ENCODE measurements around the gene SLC7A14.

Gene SLC7A14

GRCh38 chr3:170599091-170599490, 13.2 kb upstream of the SLC7A14 start:
- no peaks in the 10 kb centered on the region for H4K20me1 ChIP-seq (ENCODE audit: insufficient read depth, low read length, poor library complexity, severe bottlenecking)
- H3K36me3 ChIP-seq (ENCODE audit: insufficient read depth, low read length), result no peaks in the 10 kb centered on the region
- no peaks in the 10 kb centered on the region for H3K4me1 ChIP-seq (ENCODE audit: insufficient read depth, low read length, poor library complexity, severe bottlenecking)
- H3K9me2 ChIP-seq (replicated peaks; ENCODE audit: low read depth, low read length), result no peaks in the 10 kb centered on the region
- H3K9ac ChIP-seq (ENCODE audit: low read depth, low read length, poor library complexity, severe bottlenecking), result no peak overlapping the region
- no peak for TF ChIP-seq EZH2phosphoT487 (IDR thresholded peaks at IDR 0.05; ENCODE audit: borderline replicate concordance)
- no peak for TF ChIP-seq CTCF (conservative IDR thresholded peaks at IDR 0.05; ENCODE audit: low read length)
- no peaks in the 10 kb centered on the region for H3F3A ChIP-seq (ENCODE audit: low read depth)
- no peaks in the 10 kb centered on the region for H3K9me3 ChIP-seq (ENCODE audit: insufficient read depth, low read depth, low read length)
- no peaks in the 10 kb centered on the region for H3K79me2 ChIP-seq (ENCODE audit: insufficient read depth, low read length)
- H3K4me3 ChIP-seq (ENCODE audit: low read length, poor library complexity, severe bottlenecking), result no peak overlapping the region
- no peaks in the 10 kb centered on the region for H3K27me3 ChIP-seq (ENCODE audit: insufficient read depth, low read length, poor library complexity, severe bottlenecking)
- H3K4me2 ChIP-seq (ENCODE audit: low read depth, low read length, poor library complexity, severe bottlenecking), result no peak overlapping the region
- no peak overlapping the region for H2AFZ ChIP-seq (ENCODE audit: low read length)

DNA sequence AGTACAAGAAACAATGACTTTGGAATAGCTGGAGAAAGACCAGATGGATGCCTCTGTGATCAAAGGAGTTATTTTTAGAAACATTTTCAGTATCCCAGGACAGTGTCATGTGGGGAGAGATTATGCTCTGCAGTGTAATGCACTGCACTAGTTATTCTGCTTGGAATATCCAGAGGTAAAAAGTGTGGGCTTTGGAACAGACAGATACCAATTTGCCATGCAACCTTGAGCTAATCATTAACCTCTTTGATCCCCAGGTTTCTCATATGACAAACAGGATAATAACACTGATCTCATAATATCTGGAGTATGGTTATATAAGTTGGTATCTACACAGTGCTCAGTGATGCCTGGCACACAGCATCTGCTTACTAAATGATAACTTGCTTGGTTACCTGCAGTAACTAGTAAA, 12.2 kb upstream of the SLC7A14 start:
- Histone ChIP-seq H4K20me1 (ENCODE audit: insufficient read depth, low read length, poor library complexity, severe bottlenecking) (no peaks in the 10 kb centered on the region), H3F3A (ENCODE audit: low read depth) (no peaks in the 10 kb centered on the region), H3K36me3 (ENCODE audit: insufficient read depth, low read length) (no peaks in the 10 kb centered on the region), H3K79me2 (ENCODE audit: insufficient read depth, low read length) (no peaks in the 10 kb centered on the region), H3K4me1 (ENCODE audit: insufficient read depth, low read length, poor library complexity, severe bottlenecking) (no peaks in the 10 kb centered on the region), H3K9me2 (replicated peaks; ENCODE audit: low read depth, low read length) (no peaks in the 10 kb centered on the region), H2AFZ (ENCODE audit: low read length) (no peak overlapping the region), H3K4me3 (ENCODE audit: low read length, poor library complexity, severe bottlenecking) (no peak overlapping the region), H3K9me3 (ENCODE audit: insufficient read depth, low read depth, low read length) (no peaks in the 10 kb centered on the region), H3K9ac (ENCODE audit: low read depth, low read length, poor library complexity, severe bottlenecking) (no peak overlapping the region), H3K4me2 (ENCODE audit: low read depth, low read length, poor library complexity, severe bottlenecking) (no peak overlapping the region), H3K27me3 (ENCODE audit: insufficient read depth, low read length, poor library complexity, severe bottlenecking) (no peaks in the 10 kb centered on the region)
- TF ChIP-seq EZH2phosphoT487 (IDR thresholded peaks at IDR 0.05; ENCODE audit: borderline replicate concordance) (no peak), CTCF (conservative IDR thresholded peaks at IDR 0.05; ENCODE audit: low read length) (no peak)

GRCh38 chr3:170594528-170594927, 8.7 kb upstream of the SLC7A14 start:
- no peaks in the 10 kb centered on the region for H3K9me3 ChIP-seq (ENCODE audit: insufficient read depth, low read depth, low read length)
- H3K4me3 ChIP-seq (ENCODE audit: low read length, poor library complexity, severe bottlenecking), result no peak overlapping the region
- no peak for TF ChIP-seq EZH2phosphoT487 (IDR thresholded peaks at IDR 0.05; ENCODE audit: borderline replicate concordance)
- TF ChIP-seq CTCF (conservative IDR thresholded peaks at IDR 0.05; ENCODE audit: low read length), result no peak
- H3K79me2 ChIP-seq (ENCODE audit: insufficient read depth, low read length), result no peaks in the 10 kb centered on the region
- no peaks in the 10 kb centered on the region for H3K4me1 ChIP-seq (ENCODE audit: insufficient read depth, low read length, poor library complexity, severe bottlenecking)
- no peak overlapping the region for H3K4me2 ChIP-seq (ENCODE audit: low read depth, low read length, poor library complexity, severe bottlenecking)
- H4K20me1 ChIP-seq (ENCODE audit: insufficient read depth, low read length, poor library complexity, severe bottlenecking), result no peaks in the 10 kb centered on the region
- no peak overlapping the region for H2AFZ ChIP-seq (ENCODE audit: low read length)
- no peaks in the 10 kb centered on the region for H3K27me3 ChIP-seq (ENCODE audit: insufficient read depth, low read length, poor library complexity, severe bottlenecking)
- H3F3A ChIP-seq (ENCODE audit: low read depth), result no peaks in the 10 kb centered on the region
- no peaks in the 10 kb centered on the region for H3K36me3 ChIP-seq (ENCODE audit: insufficient read depth, low read length)
- no peak overlapping the region for H3K9ac ChIP-seq (ENCODE audit: low read depth, low read length, poor library complexity, severe bottlenecking)
- no peaks in the 10 kb centered on the region for H3K9me2 ChIP-seq (replicated peaks; ENCODE audit: low read depth, low read length)
